Stimulated activated CD8-positive, alpha-beta memory T cell treated with anti-CD3 and anti-CD28 coated beads, Interleukin-15, amount 100 ng/mL, for 24 hours (primary cell): Measurements from ENCODE around the gene C1orf35.

ENCODE experiments used
- DNase-seq: peaks from one replicate; pipeline ENCODE4 v3.0.0-alpha.2; 2020; ENCODE audit warnings: low read depth

The C1orf35 gene

DNA sequence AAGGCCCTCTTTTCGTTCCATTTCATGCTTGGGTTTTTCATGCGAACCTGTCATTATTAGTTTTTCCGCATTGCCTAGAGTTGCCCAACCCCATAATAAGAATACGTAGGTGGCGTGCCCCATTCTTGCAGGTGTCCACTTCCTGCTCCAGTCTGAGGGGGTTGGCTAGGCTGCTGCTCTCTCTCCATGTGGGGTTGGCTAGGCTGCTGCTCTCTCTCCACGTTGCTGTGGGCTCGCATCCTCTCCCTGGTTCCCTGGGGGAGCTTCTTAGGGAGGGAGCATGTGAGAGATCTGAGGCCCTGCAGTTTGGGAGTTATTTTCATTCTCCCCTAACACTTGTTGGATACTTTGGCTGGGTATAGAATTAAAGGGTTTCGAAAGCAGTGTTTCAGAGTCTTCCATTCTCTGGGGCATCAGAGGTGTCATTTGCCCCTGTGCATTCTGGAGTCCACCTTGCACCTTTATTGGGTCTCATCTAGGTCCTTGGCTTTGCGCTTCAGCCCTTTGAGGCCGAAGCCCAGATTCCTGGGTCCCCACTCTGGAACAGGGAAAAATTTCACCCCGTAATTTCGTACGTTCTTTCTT lies 8.6 kb downstream of the C1orf35 start:
- DNase-seq = no peak

DNA sequence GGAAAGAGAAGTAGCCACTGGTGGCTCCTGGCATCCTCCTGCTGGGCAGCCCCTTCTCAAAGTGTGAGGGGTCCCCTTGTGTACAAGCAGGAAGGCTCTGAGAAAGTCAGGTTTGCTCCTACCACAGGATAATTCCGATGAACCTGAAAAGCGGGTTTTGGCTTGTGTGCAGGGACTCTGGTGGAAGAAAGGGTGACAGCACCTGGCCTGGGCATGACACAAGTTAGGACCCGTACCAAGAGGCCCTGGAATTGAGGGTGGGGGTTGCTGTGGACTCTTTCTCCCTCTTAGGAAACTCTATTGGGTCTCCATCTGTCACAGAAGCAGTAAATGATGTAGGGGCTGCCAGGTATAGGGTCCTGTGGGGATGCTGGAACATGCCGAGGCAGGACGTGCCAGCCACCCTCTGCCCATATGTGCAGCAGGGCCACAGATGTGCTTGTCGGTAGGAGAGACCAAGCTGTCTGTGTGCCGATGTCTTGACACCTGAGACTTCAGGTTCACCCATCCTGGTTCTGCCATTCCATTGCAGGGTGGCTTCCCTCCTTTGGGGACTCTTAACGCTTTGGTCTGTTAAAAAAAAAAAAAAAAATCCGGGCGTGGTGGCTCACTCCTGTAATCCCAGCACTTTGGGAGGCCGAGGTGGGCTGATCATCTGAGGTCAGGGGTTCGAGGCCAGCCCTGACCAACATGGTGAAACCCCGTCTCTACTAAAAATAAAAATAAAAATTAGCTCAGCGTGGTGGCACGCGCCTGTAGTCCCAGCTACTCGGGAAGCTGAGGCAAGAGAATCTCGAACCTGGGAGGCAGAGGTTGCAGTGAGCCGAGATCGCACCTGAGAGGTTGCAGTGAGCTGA lies 9.8 kb downstream of the C1orf35 start:
- no peak for DNase-seq

DNA sequence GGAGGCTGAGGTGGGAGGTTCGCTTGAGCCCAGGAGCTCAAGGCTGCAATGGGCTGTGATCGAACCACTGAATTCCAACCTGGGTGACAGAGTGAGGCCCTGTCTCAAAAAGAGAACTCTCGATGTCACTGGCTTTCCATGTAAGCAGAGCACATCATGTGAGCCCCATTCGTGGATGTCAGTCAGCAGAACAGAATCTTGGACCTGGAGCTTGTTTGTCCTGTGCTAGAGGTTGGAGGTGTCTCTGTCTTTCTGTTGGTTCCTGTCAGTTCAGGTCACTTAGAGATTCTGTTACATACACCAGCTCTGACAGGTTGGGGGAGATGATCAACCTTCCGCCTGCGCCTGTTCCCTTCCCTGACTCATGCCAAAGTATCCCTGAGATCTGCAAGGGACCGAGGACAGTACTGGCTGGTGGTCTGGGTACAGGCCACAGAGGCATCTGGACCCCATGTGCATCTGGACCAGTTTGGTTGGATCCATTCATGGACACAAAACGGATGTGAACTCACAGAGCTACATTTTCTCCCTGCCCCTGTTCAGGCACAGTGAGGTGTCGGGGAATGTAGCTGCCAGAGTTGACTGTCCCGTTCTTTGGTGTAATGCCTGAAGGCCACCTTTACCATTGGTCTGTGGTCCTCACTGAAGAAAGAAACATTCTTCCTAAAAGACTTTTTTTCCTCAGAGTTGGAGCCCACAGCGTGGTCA lies 10.6 kb downstream of the C1orf35 start:
- DNase-seq = no peak

DNA sequence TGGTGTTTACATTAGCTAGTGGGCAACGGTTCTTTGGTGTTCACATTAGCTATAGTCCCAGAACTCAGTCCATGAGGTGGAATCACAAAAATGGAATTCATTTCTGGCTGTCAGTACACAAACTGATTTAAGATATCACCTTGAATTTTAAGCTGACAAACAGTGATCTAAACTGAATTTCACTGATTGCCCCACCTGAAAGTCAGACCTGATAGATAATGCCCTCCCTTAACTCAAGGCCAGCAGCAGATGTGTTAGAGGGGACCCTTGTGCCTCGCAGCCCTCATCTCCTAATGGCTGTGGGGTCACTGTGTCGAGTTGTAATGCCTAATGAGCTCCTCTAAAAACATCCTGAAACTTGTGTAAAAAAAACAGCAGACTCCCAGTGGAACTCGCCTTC lies 12.0 kb downstream of the C1orf35 start:
- no peak for DNase-seq

DNA sequence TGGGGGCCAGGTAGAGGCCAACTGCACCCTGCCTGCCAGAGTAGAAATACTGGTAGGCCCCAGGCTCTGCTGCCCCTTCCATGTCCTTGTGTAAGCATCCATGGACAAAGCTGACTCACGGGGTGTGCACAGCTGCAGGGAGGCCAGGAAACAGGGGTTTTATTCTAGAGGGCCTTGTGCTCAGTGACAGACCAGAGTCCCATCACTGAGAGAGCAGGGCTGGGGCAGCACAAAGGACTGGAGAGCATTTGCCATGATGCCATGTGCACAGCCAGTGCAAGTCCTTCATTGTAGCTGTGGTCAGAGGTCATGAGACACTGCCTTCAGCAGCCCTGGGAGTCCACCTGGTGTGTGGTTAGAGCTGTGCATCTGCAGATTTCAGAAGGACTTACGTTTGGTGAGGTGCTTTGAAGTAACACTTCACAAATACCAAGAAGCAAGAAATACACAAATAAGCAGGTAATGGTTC lies 12.5 kb downstream of the C1orf35 start:
- DNase-seq = no peak

DNA sequence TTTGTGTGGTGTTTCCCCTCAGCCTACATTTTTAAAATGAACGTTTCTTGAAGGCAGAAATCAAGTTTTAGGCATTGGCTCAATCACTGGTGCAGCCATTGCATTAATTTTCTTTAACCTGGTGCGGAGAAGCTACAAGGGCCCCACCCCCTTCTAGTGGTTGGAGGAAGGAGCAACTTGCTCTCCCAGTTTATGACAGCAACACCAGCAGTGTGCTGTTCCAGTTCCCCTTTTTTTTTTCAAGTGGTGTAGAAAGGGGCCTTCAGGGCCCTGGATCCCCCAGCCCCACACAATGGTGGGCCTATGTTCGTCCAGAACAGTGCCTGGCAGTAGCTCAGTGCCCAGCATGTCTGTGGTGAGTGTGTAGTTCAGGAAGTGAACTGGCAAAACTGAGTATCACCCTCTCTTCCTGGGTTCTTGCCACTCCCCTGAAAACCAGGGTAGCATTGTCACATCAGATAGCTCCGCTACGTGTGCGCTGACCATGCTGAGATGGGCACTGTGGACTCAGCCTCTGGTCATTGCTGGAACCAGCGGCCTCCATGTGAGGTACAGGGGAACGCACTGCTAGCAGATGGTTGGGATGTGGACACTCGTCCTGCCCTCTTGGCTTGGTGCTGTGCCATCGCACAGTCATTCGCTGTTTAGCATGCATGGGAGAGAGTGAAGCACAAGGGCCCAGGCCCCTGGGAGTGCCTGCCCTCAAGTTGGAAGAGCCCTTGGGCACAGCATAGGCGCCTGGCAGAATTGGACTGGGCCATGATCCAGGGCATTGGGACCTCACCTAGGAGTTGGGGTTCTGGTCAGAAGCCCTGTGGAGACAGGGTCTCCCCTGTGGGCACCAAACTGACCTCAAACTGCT lies 13.4 kb downstream of the C1orf35 start:
- DNase-seq = no peak

DNA sequence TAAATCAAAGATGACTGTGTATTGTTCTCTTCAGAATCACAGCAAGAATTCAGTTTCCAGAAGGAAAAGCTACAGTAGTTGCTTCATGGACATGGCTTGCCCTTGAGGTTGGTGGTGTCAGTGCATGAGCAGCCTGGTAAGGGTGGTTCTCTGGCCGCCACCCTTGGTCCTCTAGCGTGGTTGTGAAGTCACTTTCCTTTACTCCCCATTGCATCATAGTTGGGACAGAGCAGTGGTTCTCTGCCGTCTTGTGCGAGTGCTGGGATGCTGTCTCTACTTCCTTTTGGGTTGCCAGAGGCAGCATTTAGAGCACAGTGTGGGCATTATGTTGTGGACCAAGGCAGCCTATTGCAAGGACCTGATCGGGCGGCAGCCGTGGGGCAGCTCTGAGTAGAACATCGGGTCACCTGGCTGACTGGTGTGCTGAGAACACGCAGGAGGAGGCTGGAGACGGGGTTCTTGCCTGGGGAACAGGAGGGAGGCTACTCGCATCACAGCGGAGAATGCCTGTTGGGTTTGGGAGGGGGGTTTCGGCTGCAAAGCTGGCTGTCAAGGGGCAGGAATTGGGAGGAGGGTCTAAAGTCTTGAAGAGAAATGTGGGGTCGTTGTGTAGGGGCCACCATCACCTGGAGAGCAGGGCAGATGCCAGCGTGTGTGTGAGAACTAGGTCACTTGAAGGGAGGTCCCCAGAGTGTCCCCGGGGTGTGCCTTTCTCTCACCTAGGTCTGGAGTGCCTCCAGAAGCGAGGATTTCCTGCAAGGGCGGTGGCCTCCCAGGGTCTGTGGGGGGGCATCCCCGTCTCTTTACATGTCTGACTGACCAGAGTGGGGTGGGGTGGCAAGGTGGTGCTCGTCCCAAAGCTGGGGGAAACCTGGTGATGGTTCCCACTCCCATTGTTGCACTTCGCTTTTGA lies 14.3 kb downstream of the C1orf35 start:
- DNase-seq = no peak

DNA sequence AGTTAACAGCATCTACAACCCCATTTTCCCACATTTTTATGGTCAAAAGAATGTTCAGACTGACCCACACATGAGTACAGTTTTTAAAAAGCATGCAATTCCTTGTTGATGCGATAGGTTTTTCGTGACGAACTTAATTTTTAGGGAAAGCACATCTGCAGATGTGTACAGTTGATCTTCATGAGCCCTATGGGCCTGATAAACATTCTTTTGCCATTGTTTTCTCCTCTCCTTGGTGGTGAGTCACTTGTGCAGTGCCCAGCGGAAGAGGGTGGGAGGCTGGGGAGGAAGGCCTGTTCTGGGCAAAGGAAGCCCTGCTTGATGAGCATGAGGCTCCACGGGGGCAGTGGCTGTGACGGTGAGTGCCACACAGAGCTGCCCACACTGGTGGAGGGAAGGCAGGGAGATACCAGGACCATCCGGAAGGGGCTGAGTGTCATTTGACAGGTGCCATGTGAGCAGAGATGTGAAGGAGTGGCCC lies 15.3 kb downstream of the C1orf35 start:
- no peak for DNase-seq

DNA sequence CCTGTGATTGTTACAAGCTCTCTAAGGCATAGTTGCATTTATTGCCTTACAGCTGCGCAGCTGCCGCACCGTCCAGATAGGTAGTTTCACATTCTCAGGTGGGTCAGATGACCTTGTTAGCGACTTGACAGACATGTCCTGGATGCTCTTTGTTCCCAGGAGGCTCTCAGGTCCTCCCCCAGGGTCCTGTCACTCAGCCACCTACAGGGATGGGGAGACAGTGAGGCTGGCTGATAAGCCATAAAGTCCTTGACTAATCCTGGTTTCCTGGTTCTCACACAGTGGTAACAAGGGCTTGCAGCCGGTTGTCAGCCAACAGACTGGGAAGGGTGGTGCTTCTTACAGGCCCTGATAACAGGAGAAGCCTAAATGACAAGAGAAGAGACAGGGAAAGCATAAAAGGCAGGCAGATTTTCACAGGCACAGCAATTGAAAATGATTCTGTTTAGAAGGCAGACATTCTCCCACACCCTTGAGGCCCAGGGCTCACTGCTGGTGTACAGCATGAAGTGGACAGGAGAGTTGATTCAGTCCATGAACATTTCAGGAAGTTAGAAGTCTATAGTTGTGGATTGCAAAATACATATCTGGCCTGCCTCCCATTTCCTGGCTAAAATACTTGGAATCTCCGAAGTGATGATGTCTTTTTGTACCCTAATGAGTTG lies 17.7 kb downstream of the C1orf35 start:
- DNase-seq = no peak

DNA sequence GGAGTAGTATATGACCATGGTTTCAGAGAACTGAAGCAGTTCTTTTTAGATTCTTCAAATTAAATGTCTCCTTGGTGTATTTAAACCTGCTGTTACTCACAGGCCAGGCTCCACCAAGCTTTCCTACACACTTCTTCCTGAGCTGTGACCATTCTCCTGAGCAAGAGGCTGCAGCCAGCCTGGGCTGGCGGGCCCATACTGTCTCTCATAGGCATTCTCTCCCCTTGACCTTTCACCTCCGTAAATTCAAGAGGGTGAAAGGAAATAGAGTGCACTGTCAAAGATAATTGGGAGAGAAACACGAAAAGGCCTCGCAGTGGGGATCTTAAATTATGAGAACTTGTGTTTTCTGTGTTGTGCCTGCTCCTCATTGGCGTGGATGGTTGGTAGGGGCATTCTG lies 18.3 kb downstream of the C1orf35 start:
- no peak for DNase-seq

DNA sequence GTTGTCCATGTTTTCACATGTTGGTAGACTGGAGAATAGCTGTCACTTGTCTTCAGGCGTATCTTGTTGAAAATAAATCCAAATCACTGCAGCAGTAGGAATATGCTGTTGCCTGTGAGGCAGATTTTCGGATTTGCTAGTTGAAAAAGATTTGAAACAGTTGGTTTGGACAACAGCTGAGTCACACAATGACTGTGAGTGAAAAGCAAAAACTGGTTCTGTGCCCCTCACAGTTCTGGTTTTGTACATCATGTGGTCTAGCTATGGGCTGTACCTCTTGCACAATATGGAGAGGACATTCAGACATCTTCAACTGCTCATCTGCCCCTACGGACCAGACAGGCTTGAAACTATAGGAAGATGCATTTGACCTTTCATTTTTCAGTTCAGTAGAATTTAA lies 18.8 kb downstream of the C1orf35 start:
- no peak for DNase-seq

DNA sequence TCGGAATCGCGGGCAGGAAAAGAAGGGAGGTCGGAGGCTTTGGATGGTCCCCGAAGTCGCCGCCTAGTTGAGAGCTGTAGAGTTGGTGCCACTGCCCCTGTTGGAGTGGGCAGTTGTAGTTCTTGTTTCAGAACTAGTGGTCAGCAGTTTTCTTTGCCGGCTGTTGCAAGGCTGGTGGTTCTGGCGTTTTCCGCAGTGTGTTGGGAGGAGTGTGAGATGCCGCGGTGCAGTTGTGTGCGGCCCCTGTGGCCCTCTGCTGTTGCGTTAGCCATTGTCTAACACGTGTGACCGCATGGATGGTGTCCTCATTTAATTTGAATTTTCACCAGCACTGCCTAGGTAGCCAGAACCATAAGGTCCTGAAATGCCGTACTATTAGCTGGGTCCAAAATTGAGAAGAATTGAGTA lies 19.2 kb downstream of the C1orf35 start:
- DNase-seq = no peak

DNA sequence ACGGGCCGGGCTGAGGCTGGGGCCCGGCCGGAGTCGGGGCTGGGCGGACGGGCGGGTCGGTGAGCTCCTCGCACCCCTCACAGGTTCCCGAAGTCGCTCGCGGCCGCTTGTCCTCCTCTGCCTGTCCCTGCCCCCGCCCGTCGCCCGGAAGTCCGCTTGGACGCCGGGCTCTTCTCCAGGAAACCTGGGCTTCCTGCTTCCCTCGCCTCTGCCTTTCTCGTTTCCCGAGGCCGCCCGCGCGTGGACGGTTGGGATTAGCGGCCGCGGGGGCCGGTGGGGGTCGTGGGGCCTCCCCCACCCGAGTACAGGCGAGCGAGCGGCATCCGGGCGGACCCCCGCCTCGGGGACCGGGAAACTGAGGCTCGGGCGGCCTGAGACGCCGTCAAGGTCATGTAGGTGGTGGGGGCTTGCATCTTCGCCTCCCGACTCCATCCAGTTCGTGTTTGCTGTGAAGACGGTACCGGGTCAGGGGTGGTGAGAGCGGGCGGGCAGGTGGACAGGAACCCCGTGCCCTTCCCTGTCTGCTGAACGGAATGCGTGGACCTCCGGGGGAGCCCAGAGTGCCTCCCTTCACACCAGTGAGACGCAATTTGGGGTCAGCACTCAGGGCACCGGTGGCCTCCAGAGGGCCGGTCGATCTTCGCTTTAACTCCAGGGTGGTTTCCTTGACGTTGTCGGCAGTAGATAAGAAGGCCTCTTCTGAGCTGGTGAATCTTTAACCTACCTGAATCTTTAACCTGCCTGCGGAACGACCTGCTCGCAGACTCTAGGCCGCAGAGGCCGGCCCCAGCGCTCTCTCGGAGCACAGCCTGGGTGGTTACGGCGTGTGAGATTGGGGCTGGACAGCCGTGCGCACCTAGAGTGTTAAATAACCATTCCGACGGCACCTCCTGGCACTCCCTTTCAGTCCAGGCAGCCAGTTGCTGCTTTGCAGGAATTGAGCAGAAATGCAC lies 19.9 kb downstream of the C1orf35 start:
- DNase-seq = no peak

DNA sequence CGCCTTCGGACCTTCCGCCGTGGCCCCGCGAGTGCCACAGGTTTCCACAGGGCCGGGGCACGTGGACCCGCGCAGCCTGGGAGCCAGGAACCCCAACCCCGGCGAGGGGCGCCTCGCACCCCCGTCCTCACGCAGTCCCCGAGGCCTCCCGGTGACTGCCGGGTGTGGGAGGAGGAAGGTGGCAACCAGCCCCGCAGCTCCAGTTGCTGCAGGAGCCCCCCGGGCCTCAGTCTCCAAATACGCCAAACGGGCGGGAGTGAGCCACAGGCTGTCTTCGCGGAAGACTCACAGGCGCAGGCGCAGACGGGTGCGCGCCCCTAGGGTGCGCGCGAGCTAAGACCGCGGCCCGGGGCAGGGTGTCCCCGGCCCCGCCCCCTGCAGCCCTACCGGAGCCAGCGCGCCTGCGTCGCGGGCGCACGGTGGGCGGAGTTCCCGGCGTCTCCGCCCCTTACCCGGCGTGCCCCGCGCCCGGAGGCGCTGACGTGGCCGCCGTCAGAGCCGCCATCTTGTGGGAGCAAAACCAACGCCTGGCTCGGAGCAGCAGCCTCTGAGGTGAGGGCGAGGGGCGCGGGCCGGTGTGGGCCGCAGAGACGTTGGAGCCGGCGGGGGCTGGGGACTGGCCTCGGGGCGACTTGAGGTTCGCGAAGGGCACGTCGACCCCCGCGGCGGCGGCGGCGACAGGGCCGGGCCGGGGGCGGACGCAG lies 20.8 kb downstream of the C1orf35 start, which contains the start of gene ARF1:
Gene ARF1, plus strand, starts transcription at position 495 of the 704 bp plus-strand sequence. CDS start 14,407 bp downstream, outside the sequence.
- peak; percentile 93 for DNase-seq

DNA sequence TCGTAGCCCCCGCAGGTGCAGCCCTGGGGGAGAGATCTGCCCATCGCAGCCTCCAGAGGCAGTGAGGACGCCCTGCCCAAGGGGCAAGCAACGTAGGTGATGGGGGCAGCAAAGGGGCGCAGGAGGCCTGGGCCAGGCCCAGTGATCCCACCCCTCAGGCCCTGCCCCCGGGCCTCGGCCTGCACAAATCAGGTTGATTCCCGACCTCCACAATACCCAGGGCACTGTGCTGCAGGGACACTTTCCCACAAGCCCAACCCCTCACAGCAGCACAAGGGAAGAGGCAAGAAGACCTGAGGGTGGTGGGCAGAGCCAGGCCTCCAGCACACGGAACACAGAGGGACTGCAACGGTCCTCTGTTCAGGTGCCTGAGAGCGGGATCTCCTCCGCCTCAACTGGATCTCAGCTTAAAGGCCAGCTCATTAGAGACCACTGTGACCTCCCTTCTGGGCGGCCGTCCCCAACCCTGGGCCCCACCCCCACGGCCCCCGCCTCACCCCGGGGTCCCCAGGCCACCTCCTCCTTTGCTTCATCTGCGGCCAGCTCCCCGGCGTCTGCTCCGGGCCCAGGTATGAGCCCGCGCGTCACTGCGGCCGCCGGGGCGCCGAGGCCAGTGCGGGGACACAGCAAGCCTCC lies 21.4 kb downstream of the C1orf35 start:
- no peak for DNase-seq

DNA sequence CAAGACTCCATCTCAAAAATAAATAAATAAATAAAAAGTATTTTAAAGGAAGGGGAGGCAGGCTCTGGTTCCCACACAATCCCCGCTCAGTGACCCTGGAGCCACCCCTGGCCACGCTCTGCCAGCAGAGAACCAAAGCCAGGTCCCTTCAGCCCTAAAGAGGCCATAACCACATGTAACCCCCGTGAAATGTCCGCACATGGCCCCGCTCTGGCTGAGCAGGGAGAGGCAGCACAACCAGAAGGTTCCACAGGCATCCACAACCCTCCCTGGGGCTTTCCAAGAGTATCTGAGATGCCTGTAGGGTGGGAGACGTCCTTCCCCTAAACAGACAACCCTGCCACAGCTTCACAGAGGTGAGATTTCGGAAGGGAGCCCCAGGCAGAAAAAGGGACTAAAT lies 22.0 kb downstream of the C1orf35 start:
- DNase-seq = no peak

DNA sequence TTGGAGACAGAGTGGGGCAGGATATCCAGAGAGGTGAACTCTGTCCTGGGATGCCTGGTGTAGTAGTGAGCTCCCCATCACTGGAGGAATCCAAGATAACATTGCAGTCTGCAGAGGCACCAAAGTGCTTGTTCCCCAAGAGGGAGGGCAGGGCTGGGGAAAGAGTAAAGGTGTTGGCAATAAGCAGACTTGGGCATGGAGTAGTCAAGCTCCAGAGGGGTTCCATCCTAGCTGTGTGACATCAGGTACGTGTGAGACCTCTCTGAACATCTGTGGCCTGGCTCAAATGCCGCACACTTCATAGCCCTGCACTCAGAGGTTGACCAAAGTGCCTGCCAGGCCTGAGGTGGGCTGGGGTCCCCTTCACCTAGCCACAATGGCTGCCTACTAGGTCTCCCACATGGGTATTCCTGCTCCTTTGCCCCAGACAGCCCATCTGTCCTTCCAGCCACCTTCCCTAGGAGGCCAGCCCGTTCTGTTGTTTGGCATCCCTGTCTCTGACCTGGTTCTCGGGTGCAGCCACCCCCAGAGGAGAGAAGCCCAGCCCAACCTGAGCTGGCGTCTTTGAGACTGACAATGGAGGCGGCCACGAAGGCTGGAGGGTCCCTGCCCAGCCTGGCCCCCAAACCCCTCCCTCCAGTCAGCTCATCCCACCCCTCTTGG lies 23.4 kb downstream of the C1orf35 start:
- DNase-seq = no peak
